ES-I3 (cell line): ENCODE data around the gene ING3.

Experiments
- H3K36me3 ChIP-seq: 2 replicates; pipeline ENCODE4 v1.6.1; 2013; ENCODE audit warnings: mild to moderate bottlenecking, low read length, control low read depth, moderate library complexity; ENCODE audit not compliant: insufficient read depth
- H3K4me1 ChIP-seq: 2 replicates; pipeline ENCODE4 v1.6.1; 2013; ENCODE audit warnings: mild to moderate bottlenecking, control low read depth, low read length; ENCODE audit not compliant: insufficient read depth
- H3K9ac ChIP-seq: 2 replicates; pipeline ENCODE4 v1.6.1; 2013; ENCODE audit warnings: low read depth, mild to moderate bottlenecking, low read length, moderate library complexity
- H3K9me3 ChIP-seq: 2 replicates; pipeline ENCODE4 v1.6.1; 2013; ENCODE audit warnings: mild to moderate bottlenecking, low read length, moderate library complexity; ENCODE audit not compliant: control insufficient read depth, insufficient read depth

Gene ING3

DNA sequence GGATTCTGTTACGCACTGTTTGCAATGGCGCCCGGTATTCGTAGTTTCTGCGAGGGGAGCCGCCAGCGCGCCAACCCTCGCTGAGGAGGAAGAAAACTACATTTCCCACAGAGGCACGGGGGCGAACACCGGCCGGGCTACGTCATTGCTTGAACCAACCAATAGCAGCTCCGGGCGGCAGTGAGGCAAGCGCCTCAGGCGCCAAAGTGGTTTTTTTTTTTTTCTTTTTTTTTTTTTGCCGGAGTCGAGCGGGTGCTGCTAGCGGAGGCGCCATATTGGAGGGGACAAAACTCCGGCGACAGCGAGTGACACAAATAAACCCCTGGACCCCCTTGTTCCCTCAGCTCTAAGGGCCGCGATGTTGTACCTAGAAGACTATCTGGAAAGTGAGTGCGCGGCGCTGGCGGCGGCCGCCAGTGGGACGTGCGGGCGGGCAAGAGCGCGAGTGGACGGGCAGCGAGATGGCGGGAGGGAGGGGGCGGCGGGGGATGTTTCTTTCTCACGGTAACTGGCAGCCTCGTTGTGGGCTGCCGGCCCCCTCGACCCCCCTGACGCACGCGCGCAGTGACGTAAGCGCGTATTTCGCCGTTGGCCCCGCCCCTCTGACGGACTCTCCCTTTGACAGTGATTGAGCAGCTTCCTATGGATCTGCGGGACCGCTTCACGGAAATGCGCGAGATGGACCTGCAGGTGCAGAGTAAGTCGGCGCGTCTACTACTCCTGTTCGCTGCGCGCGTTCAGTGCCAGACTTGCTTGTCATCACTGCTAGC, at the start of gene ING3:
TSS of gene ING3 (plus strand) at position 239 of the 770 bp plus-strand sequence. CDS start at position 359, 120 bp downstream.
- no peaks in the 10 kb centered on the region for H3K36me3 ChIP-seq
- H3K9me3 ChIP-seq, result no peaks in the 10 kb centered on the region
- peak within 1 kb of the TSS; percentile 82 for H3K9ac ChIP-seq
- no peaks in the 10 kb centered on the region for H3K4me1 ChIP-seq

DNA sequence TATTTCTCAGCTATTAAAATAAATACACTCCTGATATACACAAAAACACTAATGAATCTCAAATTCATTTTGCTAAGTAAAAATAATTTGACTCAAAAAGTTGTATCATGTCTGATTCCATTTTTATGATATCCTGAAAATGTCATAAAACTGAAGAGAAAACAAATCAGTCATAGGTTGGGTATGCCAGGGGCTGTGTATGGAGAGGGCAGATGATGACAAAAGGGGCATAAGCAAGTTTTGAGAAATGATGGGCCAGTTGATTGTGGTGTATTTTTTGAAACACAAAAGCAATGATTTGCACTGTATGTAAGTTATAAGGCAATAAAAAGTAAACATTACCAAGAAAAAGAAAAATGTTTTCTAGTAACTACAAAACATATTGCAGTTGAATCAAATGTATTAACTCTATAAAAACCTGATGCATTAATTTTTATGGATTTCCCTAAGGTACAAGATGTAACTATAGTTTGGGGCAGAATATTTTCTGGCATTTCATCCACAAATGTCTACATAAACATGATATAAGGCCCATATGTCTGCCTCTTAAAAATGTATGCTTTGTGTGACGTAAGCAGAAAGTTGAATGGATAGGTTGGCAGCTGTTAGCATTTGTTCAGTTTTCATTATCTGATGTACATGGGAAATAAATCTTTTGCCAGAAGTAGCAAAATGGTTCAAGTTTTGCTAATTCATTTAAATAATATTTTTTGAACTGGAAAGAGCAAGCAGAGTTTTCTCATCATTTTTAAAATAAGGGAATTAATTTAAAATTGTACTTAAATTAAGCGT, 35.1 kb upstream of the ING3 start:
- Histone ChIP-seq H3K4me1 (no peaks in the 10 kb centered on the region), H3K36me3 (no peaks in the 10 kb centered on the region), H3K9me3 (no peaks in the 10 kb centered on the region), H3K9ac (no peak overlapping the region)

- no peaks in the 10 kb centered on the region for H3K4me1 ChIP-seq
- H3K9ac ChIP-seq, result no peak overlapping the region
- H3K9me3 ChIP-seq, result no peaks in the 10 kb centered on the region
- no peaks in the 10 kb centered on the region for H3K36me3 ChIP-seq
Measured at GRCh38 chr7:120916121-120916520, 34.5 kb upstream of the ING3 start.

GRCh38 chr7:120916538-120916937, 34.0 kb upstream of the ING3 start:
- Histone ChIP-seq H3K9me3 (no peaks in the 10 kb centered on the region), H3K4me1 (no peaks in the 10 kb centered on the region), H3K36me3 (no peaks in the 10 kb centered on the region), H3K9ac (no peak overlapping the region)

- Histone ChIP-seq H3K9me3 (no peaks in the 10 kb centered on the region), H3K36me3 (no peaks in the 10 kb centered on the region), H3K9ac (no peak overlapping the region), H3K4me1 (no peaks in the 10 kb centered on the region)
Measured at GRCh38 chr7:120919466-120919865, 31.1 kb upstream of the ING3 start.

DNA sequence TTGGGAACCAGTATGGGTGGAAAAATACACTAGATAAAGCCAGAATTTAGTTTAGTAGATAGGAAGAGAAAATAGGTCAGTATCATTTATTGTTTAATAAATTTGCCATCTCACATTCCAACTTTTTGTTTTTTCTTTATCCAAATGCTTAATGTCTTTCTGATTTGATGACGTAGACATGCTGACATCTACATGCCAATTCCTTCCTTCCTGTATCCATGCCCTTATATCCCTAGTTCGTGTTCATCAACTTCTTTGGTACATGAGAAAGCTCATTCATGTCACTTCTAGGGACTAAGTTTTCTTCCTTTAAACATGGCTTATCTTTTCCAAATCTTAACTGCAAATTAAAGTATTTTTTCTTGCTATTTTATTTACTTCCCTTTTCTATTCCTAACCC, 30.5 kb upstream of the ING3 start:
- no peaks in the 10 kb centered on the region for H3K9me3 ChIP-seq
- no peaks in the 10 kb centered on the region for H3K36me3 ChIP-seq
- no peaks in the 10 kb centered on the region for H3K4me1 ChIP-seq
- no peak overlapping the region for H3K9ac ChIP-seq

- H3K4me1 ChIP-seq, result no peaks in the 10 kb centered on the region
- no peaks in the 10 kb centered on the region for H3K36me3 ChIP-seq
- no peak overlapping the region for H3K9ac ChIP-seq
- no peaks in the 10 kb centered on the region for H3K9me3 ChIP-seq
Measured at GRCh38 chr7:120920591-120921274, 29.8 kb upstream of the ING3 start.

DNA sequence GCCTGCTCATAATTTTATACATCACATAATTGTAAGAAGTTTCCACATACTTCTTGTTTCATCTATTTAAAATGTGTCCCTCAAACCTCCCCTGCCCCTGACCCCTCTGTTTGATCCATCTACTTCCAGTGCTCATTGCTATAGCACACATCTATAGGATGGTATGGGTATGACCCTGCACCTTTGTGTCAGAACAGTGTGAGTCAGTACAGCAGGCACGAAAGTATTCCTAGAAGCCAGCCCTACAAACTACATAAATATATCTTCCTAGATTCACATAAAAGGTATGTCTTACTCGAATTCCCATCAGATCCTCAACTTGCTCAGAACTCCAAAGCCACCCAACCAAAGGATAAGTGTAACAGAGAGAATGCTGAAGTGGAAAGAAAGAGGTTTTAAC, 25.7 kb upstream of the ING3 start:
- no peaks in the 10 kb centered on the region for H3K9me3 ChIP-seq
- no peak overlapping the region for H3K9ac ChIP-seq
- peaks cover 12% of the 10 kb centered on the region for H3K4me1 ChIP-seq
- no peaks in the 10 kb centered on the region for H3K36me3 ChIP-seq

DNA sequence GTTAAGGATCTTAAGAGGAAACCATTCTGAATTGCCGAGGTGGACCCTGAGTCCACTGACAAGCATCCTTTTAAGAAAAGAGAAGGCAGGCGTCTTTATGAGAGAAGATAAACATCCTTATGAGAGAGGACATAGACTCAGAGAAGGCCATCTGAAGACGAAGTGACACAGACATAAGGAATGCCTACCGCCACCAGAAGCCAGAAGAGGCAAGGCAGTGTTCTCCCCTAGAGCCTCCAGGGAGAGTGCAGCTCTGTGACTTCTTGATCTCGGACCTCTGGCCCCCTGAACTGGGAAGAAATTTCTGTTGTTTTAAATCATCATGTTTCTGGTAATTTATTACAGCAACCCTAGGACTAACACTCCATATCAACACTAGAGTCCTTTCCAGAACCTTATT, 25.2 kb upstream of the ING3 start:
- no peaks in the 10 kb centered on the region for H3K9me3 ChIP-seq
- peaks cover 12% of the 10 kb centered on the region for H3K4me1 ChIP-seq

DNA sequence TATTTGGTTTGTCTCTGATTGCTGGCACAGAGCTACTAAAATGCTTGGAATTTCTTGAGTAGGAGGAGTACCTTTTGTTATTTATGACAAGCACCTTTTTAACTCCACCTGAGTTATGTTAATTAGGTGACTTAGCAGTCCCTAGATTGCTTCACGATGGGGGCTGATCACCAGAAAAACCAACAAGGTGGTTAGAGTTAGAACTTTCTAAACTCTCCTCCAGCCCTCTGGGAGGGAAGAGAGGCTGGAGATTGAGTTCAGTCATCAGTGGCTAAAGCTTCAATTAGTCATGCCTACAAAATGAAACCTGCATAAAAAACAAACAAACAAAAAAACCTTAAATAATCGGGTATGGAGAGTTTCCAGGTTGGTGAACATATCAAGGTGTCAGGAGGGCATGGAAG, 23.6 kb upstream of the ING3 start:
- Histone ChIP-seq H3K9ac (no peak overlapping the region), H3K4me1 (peaks cover 12% of the 10 kb centered on the region), H3K36me3 (no peaks in the 10 kb centered on the region), H3K9me3 (no peaks in the 10 kb centered on the region)

More for the DNA sequence above, 25.2 kb upstream of the ING3 start:
- Histone ChIP-seq H3K9ac (no peak overlapping the region), H3K36me3 (no peaks in the 10 kb centered on the region)

- Histone ChIP-seq H3K4me1 (peaks cover 12% of the 10 kb centered on the region), H3K9ac (no peak overlapping the region), H3K9me3 (no peaks in the 10 kb centered on the region)
Measured at GRCh38 chr7:120927454-120928103, 23.0 kb upstream of the ING3 start.

DNA sequence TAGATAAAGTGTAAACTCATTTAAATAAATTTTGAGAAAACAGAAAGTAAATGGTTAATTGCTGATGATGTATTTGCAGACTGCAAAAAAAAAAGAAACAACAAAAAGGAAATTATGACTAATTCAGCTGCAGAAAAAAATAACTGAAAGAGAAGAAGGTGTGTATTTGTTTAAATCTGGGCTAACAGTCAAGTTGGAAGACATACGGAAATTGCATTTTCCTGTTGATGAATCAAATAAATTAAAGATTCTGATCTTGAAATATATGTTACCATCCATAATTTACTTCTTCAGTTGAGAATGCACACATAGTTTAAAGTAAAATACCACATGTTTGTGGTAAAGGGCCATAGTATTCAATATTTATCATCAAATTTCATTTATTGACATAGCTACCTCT, 19.3 kb upstream of the ING3 start:
- no peak overlapping the region for H3K9ac ChIP-seq
- H3K9me3 ChIP-seq, result no peaks in the 10 kb centered on the region
- H3K36me3 ChIP-seq, result no peaks in the 10 kb centered on the region
- peaks cover 12% of the 10 kb centered on the region for H3K4me1 ChIP-seq

More at GRCh38 chr7:120927454-120928103, 23.0 kb upstream of the ING3 start:
- H3K36me3 ChIP-seq, result no peaks in the 10 kb centered on the region

DNA sequence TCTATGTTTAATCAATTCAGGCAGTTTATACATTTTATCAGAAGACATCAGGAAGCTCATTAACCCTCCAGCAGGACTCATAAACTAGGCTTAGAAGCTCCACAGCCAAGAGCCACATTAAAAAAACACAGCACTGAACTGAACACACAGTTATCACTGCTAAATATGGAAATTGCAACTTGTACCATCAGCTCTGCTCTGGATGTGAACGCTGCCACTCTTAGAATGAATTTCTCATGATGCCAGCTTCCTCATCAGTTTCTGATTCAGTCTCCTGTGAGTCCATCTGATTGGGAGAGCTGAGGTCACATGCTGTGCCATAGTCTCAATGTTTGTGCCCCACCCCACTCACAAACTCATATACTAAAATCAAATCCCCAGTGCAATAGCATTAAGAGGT, 17.1 kb upstream of the ING3 start:
- Histone ChIP-seq H3K9me3 (no peaks in the 10 kb centered on the region), H3K36me3 (no peaks in the 10 kb centered on the region), H3K9ac (no peak overlapping the region), H3K4me1 (no peaks in the 10 kb centered on the region)

DNA sequence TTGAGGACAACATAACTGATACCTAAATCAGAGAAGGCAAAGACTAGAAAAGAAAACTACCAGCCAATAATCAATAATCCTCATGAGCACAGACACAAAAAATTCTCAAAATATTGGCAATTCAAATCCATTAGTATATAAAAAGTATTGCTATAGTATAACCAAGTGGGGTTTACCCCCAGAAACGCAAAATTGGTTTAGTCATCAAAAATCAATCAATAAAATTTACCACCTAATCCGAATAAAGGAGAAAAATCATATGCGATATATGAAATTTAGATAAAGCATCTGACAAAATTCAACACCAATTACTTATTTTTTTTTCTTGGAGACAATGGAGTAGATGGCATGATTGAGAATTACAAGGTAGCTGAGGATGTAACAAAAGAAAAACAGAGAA, 11.2 kb upstream of the ING3 start:
- Histone ChIP-seq H3K36me3 (no peaks in the 10 kb centered on the region), H3K9ac (no peak overlapping the region), H3K4me1 (no peaks in the 10 kb centered on the region), H3K9me3 (no peaks in the 10 kb centered on the region)
